CD8-positive, alpha-beta memory T cell (primary cell): ENCODE results near the gene PDIA5. TPM values are rescaled to one million over a fixed set of nuclear protein-coding genes. Genes with fewer than 3 reads are reported as not detected.

ENCODE experiments used
- CTCF ChIA-PET: fragments of 350-600 bp; sonication (Branson Sonifier 250); formaldehyde crosslinking; loops from one replicate; lab custom pipeline; 2021; ENCODE audit warnings: antibody characterized with exemption; lab: Charles Lee
- POLR2A ChIA-PET: fragments of 350-600 bp; sonication (Branson Sonifier 250); formaldehyde crosslinking; loops from one replicate; lab custom pipeline; 2021; ENCODE audit warnings: antibody characterized with exemption; lab: Charles Lee
- DNase-seq, 5 donors: peaks; one replicate each; pipeline versions ENCODE4 v3.0.0 to v3.0.0-alpha.2; 2020 to 2022; ENCODE audit warnings: mixed read lengths in 1 of 5
- H3K27ac ChIP-seq: one replicate; pipeline ENCODE4 v1.7.0; 2013; ENCODE audit warnings: low read depth, mild to moderate bottlenecking, low read length, moderate library complexity
- H3K27me3 ChIP-seq: 2 replicates; pipeline ENCODE4 v1.7.0; 2013; ENCODE audit warnings: low read length, mild to moderate bottlenecking; ENCODE audit not compliant: insufficient read depth, poor library complexity, severe bottlenecking
- H3K36me3 ChIP-seq: 2 replicates; pipeline ENCODE4 v1.7.0; 2013; ENCODE audit warnings: mild to moderate bottlenecking, low read length, moderate library complexity; ENCODE audit not compliant: insufficient read depth
- H3K4me1 ChIP-seq: 2 replicates; pipeline ENCODE4 v1.7.0; 2013; ENCODE audit warnings: mild to moderate bottlenecking, low read length, moderate library complexity; ENCODE audit not compliant: insufficient read depth
- H3K4me3 ChIP-seq: 2 replicates; pipeline ENCODE4 v1.7.0; 2013; ENCODE audit warnings: mild to moderate bottlenecking, low read length
- H3K9me3 ChIP-seq: 2 replicates; pipeline ENCODE4 v1.7.0; 2013; ENCODE audit warnings: mild to moderate bottlenecking, low read length
- H3K27ac Mint-ChIP-seq, 8 donors: one replicate each; pipeline ENCODE4 v1.8.0; 2020 to 2021; ENCODE audit warnings: mixed read lengths in 8 of 8, mild to moderate bottlenecking in 6 of 8, inconsistent platforms in 3 of 8, moderate library complexity in 3 of 8
- H3K27me3 Mint-ChIP-seq, 2 donors: one replicate each; pipeline ENCODE4 v1.8.0; 2020 to 2021; ENCODE audit warnings: mixed read lengths in 2 of 2, mild to moderate bottlenecking in 1 of 2, moderate library complexity in 1 of 2
- H3K36me3 Mint-ChIP-seq, 3 donors: one replicate each; pipeline ENCODE4 v1.8.0; 2020 to 2021; ENCODE audit warnings: mixed read lengths in 3 of 3, inconsistent platforms in 1 of 3, mild to moderate bottlenecking in 1 of 3
- H3K4me1 Mint-ChIP-seq, 3 donors: one replicate each; pipeline ENCODE4 v1.8.0; 2020 to 2021; ENCODE audit warnings: mixed read lengths in 3 of 3, inconsistent platforms in 1 of 3, mild to moderate bottlenecking in 1 of 3
- H3K4me3 Mint-ChIP-seq, 7 donors: one replicate each; pipeline ENCODE4 v1.8.0; 2020 to 2021; ENCODE audit warnings: mixed read lengths in 7 of 7, mild to moderate bottlenecking in 6 of 7, moderate library complexity in 4 of 7, inconsistent platforms in 2 of 7
- H3K9me3 Mint-ChIP-seq, 5 donors: one replicate each; pipeline ENCODE4 v1.8.0; 2020 to 2022; ENCODE audit warnings: mixed read lengths in 5 of 5, mild to moderate bottlenecking in 3 of 5, moderate library complexity in 2 of 5, inconsistent platforms in 1 of 5
- polyA plus RNA-seq: library from polyadenylated mRNA; unstranded; fragments of 300-500 nt; fragmentation: Illumina TruSeq; gene quantifications from one replicate; pipeline ENCODE4 v1.2.3, GENCODE V29; 2021
- total RNA-seq, 2 experiments: library from RNA; stranded (reverse); gene quantifications; one replicate each; pipeline ENCODE4 v1.2.3, GENCODE V29; 2021

PDIA5 gene
- total and polyA plus RNA-seq, 3 experiments from 2014 or later, result 4.4 to 18.2 (median 12.7) TPM

DNA sequence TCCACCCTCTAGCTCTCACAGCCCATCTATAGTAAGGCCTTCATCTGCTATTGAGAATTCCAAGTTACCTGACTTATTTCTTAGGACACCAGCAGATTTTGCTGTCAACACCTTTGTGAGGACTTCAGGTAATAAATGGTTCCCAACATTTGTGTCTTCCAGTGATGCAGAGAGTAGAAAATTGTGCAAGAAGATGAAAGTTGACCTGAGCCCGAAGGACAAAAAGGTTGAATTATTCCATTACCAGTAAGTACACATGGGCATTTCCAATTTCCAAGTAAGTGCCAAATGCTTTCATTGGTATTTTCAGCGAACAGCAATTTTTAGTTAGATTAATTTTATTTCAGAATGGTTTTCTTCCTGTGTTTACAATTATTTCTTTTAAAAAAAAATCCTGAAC is 35.4 kb downstream of the PDIA5 start:
- H3K27ac Mint-ChIP-seq, result no peak overlapping the region
- Histone ChIP-seq H3K9me3 (no peaks in the 10 kb centered on the region), H3K4me1 (no peaks in the 10 kb centered on the region), H3K27me3 (no peaks in the 10 kb centered on the region), H3K36me3 (peaks cover 5% of the 10 kb centered on the region), H3K27ac (no peak overlapping the region), H3K4me3 (no peak overlapping the region)
- H3K9me3 Mint-ChIP-seq, result no peaks in the 10 kb centered on the region
- ChIA-PET POLR2A (no interaction called here), CTCF (no interaction called here)
- no peaks in the 10 kb centered on the region for H3K4me1 Mint-ChIP-seq
- H3K27me3 Mint-ChIP-seq, result no peaks in the 10 kb centered on the region
- no peak overlapping the region for H3K4me3 Mint-ChIP-seq
- DNase-seq, result no peak
- H3K36me3 Mint-ChIP-seq, result peaks cover 0 to 38% (median 21%) of the 10 kb centered on the region in 3 donors

DNA sequence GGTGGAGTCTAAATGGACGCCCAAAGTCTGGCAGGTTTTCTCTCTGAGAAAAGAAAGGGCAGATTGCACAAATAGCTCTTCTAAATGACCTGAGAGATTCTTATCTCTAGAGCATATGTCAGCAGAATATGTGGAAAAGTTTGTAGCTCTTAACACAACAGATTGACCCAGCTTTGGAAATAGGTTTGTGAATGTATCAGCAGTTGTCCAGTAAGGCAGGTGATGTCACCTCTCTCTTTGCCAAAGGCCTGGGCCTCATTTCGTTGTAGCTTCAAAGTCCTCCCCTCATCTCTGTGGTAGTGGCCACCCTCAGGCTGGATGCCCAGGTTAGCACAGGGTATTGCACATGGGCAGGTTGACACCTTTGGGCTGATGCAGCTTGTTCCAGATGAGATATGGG is 36.0 kb downstream of the PDIA5 start:
- POLR2A ChIA-PET, result no interaction called here
- Histone ChIP-seq H3K4me1 (no peaks in the 10 kb centered on the region), H3K4me3 (no peak overlapping the region), H3K27me3 (no peaks in the 10 kb centered on the region), H3K9me3 (no peaks in the 10 kb centered on the region), H3K27ac (no peak overlapping the region), H3K36me3 (peaks cover 5% of the 10 kb centered on the region)
- Mint-ChIP-seq H3K9me3 (no peaks in the 10 kb centered on the region), H3K27ac (no peak overlapping the region), H3K4me1 (no peaks in the 10 kb centered on the region), H3K27me3 (no peaks in the 10 kb centered on the region), H3K36me3 (peaks cover 0 to 42% (median 18%) of the 10 kb centered on the region in 3 donors), H3K4me3 (no peak overlapping the region)
- CTCF ChIA-PET, result no interaction called here
- no peak for DNase-seq

DNA sequence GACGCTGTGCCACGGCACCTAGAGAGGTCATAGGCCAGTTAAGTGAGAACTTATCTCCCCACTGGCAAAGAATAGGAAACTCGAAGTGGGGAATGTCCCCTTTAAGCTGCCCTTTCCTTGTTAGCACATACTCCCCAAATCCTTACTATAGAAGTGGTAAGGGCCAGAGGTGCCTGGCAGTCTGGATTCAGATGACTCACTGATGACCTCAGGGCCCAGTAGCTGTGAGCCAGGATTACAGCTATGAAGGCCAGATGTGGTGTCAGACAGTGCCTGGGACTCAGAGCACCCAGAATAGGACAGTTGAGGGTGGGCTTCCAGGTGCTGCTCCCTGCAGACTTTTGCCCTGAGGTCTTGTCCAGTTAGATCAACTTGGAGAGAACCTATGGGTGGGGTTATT is 37.7 kb downstream of the PDIA5 start:
- Histone ChIP-seq H3K9me3 (no peaks in the 10 kb centered on the region), H3K4me1 (no peaks in the 10 kb centered on the region), H3K27ac (no peak overlapping the region), H3K36me3 (peaks cover 5% of the 10 kb centered on the region), H3K27me3 (no peaks in the 10 kb centered on the region), H3K4me3 (no peak overlapping the region)
- POLR2A ChIA-PET, result no interaction called here
- Mint-ChIP-seq H3K27ac (peak overlapping the region in 1 of 8 donors; percentile 38), H3K36me3 (peaks cover 0 to 39% (median 19%) of the 10 kb centered on the region in 3 donors), H3K4me3 (no peak overlapping the region), H3K9me3 (no peaks in the 10 kb centered on the region), H3K27me3 (no peaks in the 10 kb centered on the region), H3K4me1 (no peaks in the 10 kb centered on the region)
- CTCF ChIA-PET, result no interaction called here
- no peak for DNase-seq

DNA sequence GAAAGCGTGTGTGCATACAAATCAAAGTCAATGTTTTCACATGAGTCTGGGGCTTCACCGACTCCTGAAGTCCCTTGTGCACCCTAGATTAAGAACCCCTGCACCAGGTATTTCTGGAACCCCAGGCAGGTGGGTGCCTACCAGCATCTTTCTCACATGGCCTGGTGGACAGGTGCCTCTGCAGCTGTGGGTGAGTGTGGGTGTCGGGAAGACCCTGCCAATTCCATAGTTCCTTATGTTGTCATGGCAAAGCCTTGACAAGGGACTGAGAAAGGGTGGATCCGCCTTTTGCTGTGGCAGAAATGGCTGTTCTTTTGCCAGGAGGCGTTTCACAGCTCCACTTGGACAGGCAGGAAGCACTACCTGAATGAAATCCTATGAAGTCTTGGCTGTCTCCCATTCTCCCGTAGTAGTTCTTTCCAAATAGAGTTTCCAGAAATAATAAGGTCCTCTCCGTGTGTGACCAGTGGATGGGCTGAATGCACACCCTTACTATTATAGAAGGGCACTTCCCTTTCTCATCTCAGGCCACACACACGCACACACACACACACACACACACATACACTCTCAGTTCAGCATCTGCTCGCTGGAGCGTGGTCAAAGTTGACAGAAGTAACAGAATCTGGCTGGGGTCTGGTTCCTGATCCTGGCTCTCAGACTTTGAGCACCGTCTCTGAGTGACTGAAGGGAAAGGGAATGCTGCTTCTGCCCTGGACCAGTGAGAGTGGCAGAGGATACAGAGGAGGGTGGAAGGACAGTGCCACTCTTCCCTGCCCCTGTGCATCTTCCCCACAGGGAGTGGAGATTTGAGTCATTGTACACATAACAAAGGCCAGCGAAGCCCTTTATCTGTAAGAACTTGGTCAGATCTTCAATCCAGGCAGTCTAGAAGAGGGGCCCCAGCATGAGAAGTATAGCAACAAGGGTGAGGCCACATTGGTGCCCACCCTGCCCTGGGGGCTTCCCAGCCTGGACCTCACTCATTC is 38.7 kb downstream of the PDIA5 start:
- Histone ChIP-seq H3K27me3 (no peaks in the 10 kb centered on the region), H3K9me3 (no peaks in the 10 kb centered on the region), H3K27ac (no peak overlapping the region), H3K4me1 (no peaks in the 10 kb centered on the region), H3K4me3 (no peak overlapping the region), H3K36me3 (peaks cover 5% of the 10 kb centered on the region)
- H3K9me3 Mint-ChIP-seq, result no peaks in the 10 kb centered on the region
- H3K27me3 Mint-ChIP-seq, result no peaks in the 10 kb centered on the region
- CTCF ChIA-PET, result no interaction called here
- POLR2A ChIA-PET, result no interaction called here
- no peak for DNase-seq
- H3K36me3 Mint-ChIP-seq, result peaks cover 0 to 44% (median 26%) of the 10 kb centered on the region in 3 donors
- H3K27ac Mint-ChIP-seq, result peak overlapping the region in 1 of 8 donors; percentile 47
- H3K4me1 Mint-ChIP-seq, result no peaks in the 10 kb centered on the region
- peak overlapping the region in 1 of 7 donors; percentile 25 for H3K4me3 Mint-ChIP-seq

DNA sequence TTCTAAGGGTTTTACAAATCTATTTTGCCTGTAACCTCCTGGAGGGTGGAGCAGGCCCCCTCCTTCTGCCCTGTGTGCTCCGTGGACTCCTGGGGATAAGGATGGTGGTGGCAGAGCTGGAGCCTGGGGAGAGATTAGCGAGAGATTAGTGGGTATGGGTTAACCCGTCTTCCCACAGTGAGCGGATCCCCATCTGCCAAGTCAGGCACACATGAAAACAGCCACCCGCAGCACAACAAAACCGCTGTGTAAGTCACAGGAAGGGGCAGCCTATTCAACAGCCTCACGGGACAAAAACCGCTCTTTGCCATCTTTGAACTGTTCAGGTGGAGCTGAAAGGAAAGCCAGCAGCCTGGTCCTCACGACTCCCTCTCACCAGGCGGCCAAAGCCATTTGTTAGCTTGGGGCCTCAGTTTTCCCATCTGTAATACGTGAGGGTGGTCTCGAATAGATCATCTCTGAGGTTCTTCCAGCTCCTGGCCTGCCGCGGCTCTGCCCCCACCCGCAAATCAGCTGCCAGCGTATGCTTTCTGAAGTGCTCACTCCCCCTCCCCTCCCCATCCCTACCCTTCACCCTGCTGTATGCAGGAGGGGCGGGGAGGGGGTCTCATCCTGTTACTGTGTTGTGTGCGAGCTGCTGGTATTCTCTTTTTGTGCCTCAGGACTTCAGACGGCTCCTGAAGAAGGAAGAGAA is 43.6 kb downstream of the PDIA5 start:
- DNase-seq, result no peak
- POLR2A ChIA-PET, result no interaction called here
- Histone ChIP-seq H3K9me3 (no peaks in the 10 kb centered on the region), H3K27ac (no peak overlapping the region), H3K36me3 (no peaks in the 10 kb centered on the region), H3K4me3 (no peak overlapping the region), H3K27me3 (no peaks in the 10 kb centered on the region), H3K4me1 (no peaks in the 10 kb centered on the region)
- H3K27ac Mint-ChIP-seq, result peak overlapping the region in 1 of 8 donors; percentile 47
- CTCF ChIA-PET, result no interaction called here
- peaks cover 0 to 10% (median 3%) of the 10 kb centered on the region in 3 donors for H3K4me1 Mint-ChIP-seq
- H3K27me3 Mint-ChIP-seq, result no peaks in the 10 kb centered on the region
- peaks cover 0 to 40% (median 21%) of the 10 kb centered on the region in 3 donors for H3K36me3 Mint-ChIP-seq
- H3K4me3 Mint-ChIP-seq, result no peak overlapping the region
- no peaks in the 10 kb centered on the region for H3K9me3 Mint-ChIP-seq

DNA sequence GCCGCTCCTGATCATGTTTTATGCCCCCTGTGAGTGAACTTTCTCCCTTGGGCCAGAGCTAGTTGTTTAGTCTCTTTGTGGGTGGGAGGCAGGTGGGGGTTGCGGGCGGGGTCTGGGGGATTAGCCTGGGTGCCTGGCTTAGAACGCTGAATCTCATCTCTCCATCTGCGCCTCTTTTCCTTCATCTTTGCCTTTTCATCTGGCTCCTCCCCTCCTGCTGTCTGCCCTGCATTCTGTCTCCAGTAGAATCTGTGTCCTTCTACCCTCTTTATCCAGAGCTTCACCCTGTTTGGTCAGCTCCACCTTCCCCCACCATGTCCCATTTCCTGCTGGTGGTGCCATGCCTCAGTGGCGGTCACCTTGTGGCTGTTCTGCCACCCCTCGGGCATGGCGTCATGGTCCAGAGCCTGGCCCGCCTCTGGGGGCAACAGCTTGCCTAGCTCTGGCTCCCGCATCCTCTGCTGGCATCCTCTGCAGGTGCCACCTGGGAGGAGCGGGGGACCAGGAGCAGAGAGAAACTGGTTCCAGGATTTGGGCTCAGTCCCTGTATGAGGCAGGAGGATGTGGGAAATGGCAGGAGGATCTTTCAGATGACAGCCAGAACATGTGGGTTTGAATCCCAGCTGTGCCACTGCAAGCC is 44.3 kb downstream of the PDIA5 start:
- no peak for DNase-seq
- Mint-ChIP-seq H3K27ac (peak overlapping the region in 1 of 8 donors; percentile 47), H3K9me3 (no peaks in the 10 kb centered on the region), H3K4me1 (peaks cover 0 to 10% (median 3%) of the 10 kb centered on the region in 3 donors), H3K36me3 (peaks cover 6 to 43% (median 25%) of the 10 kb centered on the region in 3 donors), H3K27me3 (no peaks in the 10 kb centered on the region), H3K4me3 (no peak overlapping the region)
- Histone ChIP-seq H3K9me3 (no peaks in the 10 kb centered on the region), H3K36me3 (no peaks in the 10 kb centered on the region), H3K4me3 (no peak overlapping the region), H3K4me1 (no peaks in the 10 kb centered on the region), H3K27me3 (no peaks in the 10 kb centered on the region), H3K27ac (no peak overlapping the region)
- POLR2A ChIA-PET, result no interaction called here
- CTCF ChIA-PET, result no interaction called here

DNA sequence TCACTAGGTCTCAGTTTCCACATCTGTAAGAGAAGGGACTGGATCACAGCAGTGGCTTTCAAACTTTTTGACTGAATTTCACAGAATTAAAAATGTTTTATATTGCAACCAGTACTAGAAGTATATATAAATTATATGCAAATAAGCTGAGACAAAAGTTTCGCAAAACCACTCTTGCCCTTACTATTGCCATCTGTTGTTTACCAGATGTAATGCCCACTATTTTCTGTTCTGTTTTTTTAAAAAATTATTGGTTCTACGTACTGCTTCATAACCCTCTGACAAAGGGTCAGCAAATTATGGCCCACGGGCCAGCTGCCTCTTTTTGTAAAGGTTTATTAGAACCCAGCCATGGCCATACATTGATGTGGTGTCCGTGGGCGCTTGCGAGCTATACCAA is 44.8 kb downstream of the PDIA5 start:
- Histone ChIP-seq H3K9me3 (no peaks in the 10 kb centered on the region), H3K27ac (no peak overlapping the region), H3K4me3 (no peak overlapping the region), H3K4me1 (no peaks in the 10 kb centered on the region), H3K27me3 (no peaks in the 10 kb centered on the region), H3K36me3 (no peaks in the 10 kb centered on the region)
- H3K36me3 Mint-ChIP-seq, result peaks cover 7 to 46% (median 25%) of the 10 kb centered on the region in 3 donors
- DNase-seq, result no peak
- H3K27ac Mint-ChIP-seq, result no peak overlapping the region
- H3K4me3 Mint-ChIP-seq, result no peak overlapping the region
- ChIA-PET POLR2A (no interaction called here), CTCF (no interaction called here)
- no peaks in the 10 kb centered on the region for H3K9me3 Mint-ChIP-seq
- H3K27me3 Mint-ChIP-seq, result no peaks in the 10 kb centered on the region
- H3K4me1 Mint-ChIP-seq, result peaks cover 0 to 10% (median 3%) of the 10 kb centered on the region in 3 donors
